HUES6 (cell line): Measurements from ENCODE around the gene INPP5J.

ENCODE experiments used
- H3K27ac ChIP-seq: 2 replicates; pipeline ENCODE4 v1.7.0; 2013; ENCODE audit warnings: low read depth, mild to moderate bottlenecking, low read length, inconsistent platforms
- H3K27me3 ChIP-seq: 2 replicates; pipeline ENCODE4 v1.6.1; 2013; ENCODE audit warnings: low read length; ENCODE audit not compliant: control insufficient read depth, insufficient read depth
- H3K36me3 ChIP-seq: 2 replicates; pipeline ENCODE4 v1.6.1; 2013; ENCODE audit warnings: low read length; ENCODE audit not compliant: control insufficient read depth, insufficient read depth
- H3K4me1 ChIP-seq: 2 replicates; pipeline ENCODE4 v1.6.1; 2013; ENCODE audit warnings: low read length; ENCODE audit not compliant: control insufficient read depth, insufficient read depth
- H3K4me3 ChIP-seq: 2 replicates; pipeline ENCODE4 v1.5.1; 2013; ENCODE audit warnings: low read depth, low read length
- H3K9ac ChIP-seq: one replicate; pipeline ENCODE4 v1.6.1; 2013; ENCODE audit warnings: mild to moderate bottlenecking, low read length
- H3K9me3 ChIP-seq: 2 replicates; pipeline ENCODE4 v1.6.1; 2013; ENCODE audit warnings: low read depth, low read length; ENCODE audit not compliant: control insufficient read depth, insufficient read depth

The INPP5J gene

GRCh38 chr22:31127181-31127772 lies 4.5 kb downstream of the INPP5J start:
- Histone ChIP-seq H3K27me3 (no peaks in the 10 kb centered on the region), H3K4me3 (peak overlapping the region; percentile 44; the same call in 1 of the 2 replicates), H3K27ac (no peak overlapping the region), H3K9me3 (no peaks in the 10 kb centered on the region), H3K4me1 (peaks cover 19% of the 10 kb centered on the region), H3K9ac (no peak overlapping the region), H3K36me3 (no peaks in the 10 kb centered on the region; the same call in 1 of the 2 replicates)

GRCh38 chr22:31128156-31128555 lies 5.4 kb downstream of the INPP5J start:
- H3K4me3 ChIP-seq = no peak overlapping the region
- no peak overlapping the region for H3K9ac ChIP-seq

GRCh38 chr22:31130873-31131272 lies 8.1 kb downstream of the INPP5J start:
- Histone ChIP-seq H3K9ac (no peak overlapping the region), H3K4me3 (no peak overlapping the region), H3K27ac (no peak overlapping the region), H3K36me3 (peaks cover 28% of the 10 kb centered on the region), H3K4me1 (peaks cover 7% of the 10 kb centered on the region; the same call in 1 of the 2 replicates), H3K9me3 (no peaks in the 10 kb centered on the region), H3K27me3 (no peaks in the 10 kb centered on the region)

More at GRCh38 chr22:31128156-31128555, 5.4 kb downstream of the INPP5J start:
- Histone ChIP-seq H3K9me3 (no peaks in the 10 kb centered on the region), H3K27me3 (no peaks in the 10 kb centered on the region), H3K27ac (no peak overlapping the region), H3K4me1 (peaks cover 11% of the 10 kb centered on the region), H3K36me3 (peaks cover 6% of the 10 kb centered on the region; the same call in 1 of the 2 replicates)

- Histone ChIP-seq H3K27me3 (no peaks in the 10 kb centered on the region), H3K4me3 (no peak overlapping the region), H3K4me1 (peaks cover 3% of the 10 kb centered on the region; the same call in 1 of the 2 replicates), H3K9me3 (no peaks in the 10 kb centered on the region), H3K9ac (peak overlapping the region; percentile 7), H3K36me3 (peaks cover 51% of the 10 kb centered on the region), H3K27ac (no peak overlapping the region)
These were observed 11.1 kb downstream of the INPP5J start for GRCh38 chr22:31133911-31134310.

DNA sequence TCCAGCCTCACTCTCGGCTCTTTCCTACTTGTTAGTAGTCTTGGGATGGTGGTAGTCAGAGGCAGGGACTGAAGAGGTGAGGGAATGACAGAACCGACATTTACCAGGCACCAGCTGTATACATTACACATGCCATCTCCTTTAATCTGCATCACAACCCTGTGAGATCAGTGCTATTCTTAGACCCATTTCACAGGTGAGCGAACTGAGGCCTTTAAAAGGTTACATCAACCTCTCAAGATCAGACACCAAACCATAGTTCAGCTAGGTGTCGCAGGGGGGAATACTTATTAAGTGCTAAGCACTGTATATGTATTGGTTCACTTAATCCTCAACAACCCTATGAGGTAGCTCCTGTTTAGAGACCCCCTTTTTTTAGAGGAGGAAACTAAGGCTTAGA lies 11.9 kb downstream of the INPP5J start:
- Histone ChIP-seq H3K27me3 (no peaks in the 10 kb centered on the region), H3K4me1 (peaks cover 9% of the 10 kb centered on the region; the same call in 1 of the 2 replicates), H3K36me3 (peaks cover 51% of the 10 kb centered on the region), H3K27ac (no peak overlapping the region), H3K9me3 (no peaks in the 10 kb centered on the region), H3K4me3 (no peak overlapping the region), H3K9ac (no peak overlapping the region)

GRCh38 chr22:31135706-31136105 lies 12.9 kb downstream of the INPP5J start:
- no peak overlapping the region for H3K27ac ChIP-seq
- H3K27me3 ChIP-seq = no peaks in the 10 kb centered on the region
- no peak overlapping the region for H3K4me3 ChIP-seq
- no peak overlapping the region for H3K9ac ChIP-seq
- peaks cover 51% of the 10 kb centered on the region for H3K36me3 ChIP-seq
- peaks cover 17% of the 10 kb centered on the region for H3K4me1 ChIP-seq
- no peaks in the 10 kb centered on the region for H3K9me3 ChIP-seq

DNA sequence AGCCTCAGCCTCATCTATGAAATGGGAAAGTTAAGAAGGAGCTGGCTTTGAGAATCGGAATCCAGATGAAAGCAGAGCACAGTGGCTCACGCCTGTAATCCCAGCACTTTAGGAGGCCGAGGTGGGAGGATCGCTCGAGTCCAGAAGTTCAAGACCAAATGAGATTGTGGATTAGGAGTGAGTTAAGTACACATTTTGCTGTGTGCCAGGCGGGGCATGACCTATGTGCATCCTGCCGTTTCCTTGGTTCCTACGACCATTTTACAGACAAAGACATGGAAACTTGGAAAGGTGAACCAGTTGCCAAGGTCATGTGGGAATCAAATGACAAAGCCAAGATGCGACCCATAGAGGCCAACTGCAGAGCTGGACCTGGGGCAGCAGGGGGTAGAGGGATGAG lies 13.4 kb downstream of the INPP5J start:
- H3K4me3 ChIP-seq = no peak overlapping the region
- H3K27ac ChIP-seq = no peak overlapping the region
- H3K36me3 ChIP-seq = peaks cover 51% of the 10 kb centered on the region
- peaks cover 20% of the 10 kb centered on the region for H3K4me1 ChIP-seq
- no peaks in the 10 kb centered on the region for H3K9me3 ChIP-seq
- H3K9ac ChIP-seq = no peak overlapping the region
- no peaks in the 10 kb centered on the region for H3K27me3 ChIP-seq

DNA sequence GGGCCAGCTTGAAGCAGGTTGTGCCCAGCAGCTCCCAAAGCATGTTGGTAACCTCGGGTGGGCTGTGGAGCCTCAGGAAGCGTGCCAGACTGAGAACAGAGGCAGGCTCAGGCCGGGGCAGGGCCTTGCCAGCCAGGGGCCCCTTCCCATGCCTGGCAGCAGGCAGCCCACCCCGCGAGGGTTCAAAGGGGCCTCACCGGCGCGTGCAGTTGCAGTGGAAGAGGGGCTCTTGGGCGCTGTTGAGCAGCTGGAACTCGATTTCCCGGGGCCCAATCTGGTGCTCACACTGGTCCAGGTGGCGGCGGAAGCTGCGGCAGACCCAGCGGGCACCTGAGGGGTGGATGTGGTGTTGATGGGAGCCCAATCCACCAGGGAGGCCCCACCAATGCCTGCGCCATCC lies 13.9 kb downstream of the INPP5J start:
- H3K4me3 ChIP-seq = no peak overlapping the region
- no peaks in the 10 kb centered on the region for H3K9me3 ChIP-seq
- H3K36me3 ChIP-seq = peaks cover 51% of the 10 kb centered on the region
- H3K4me1 ChIP-seq = peaks cover 20% of the 10 kb centered on the region
- no peak overlapping the region for H3K27ac ChIP-seq
- no peaks in the 10 kb centered on the region for H3K27me3 ChIP-seq
- H3K9ac ChIP-seq = no peak overlapping the region

DNA sequence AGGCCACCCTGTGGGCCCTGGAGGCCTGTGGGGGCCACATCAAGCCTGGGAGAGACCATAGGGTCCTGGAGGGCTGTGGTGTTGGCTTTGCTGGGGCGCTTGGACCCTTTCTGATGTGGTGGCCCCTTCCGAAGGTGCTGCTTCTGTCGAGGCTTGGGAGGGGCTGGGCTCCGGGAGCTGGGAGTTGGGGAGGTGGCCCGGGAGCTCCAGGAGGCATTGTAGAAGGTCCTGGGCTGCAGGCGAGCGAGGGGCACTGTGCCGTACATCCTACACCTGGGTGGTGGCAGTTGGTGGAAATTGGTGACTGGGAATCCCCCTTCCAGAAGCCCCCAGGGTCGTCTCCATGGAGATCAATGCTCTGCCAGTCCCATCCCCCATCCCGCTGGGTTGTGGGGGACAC lies 15.0 kb downstream of the INPP5J start:
- H3K4me1 ChIP-seq = peaks cover 20% of the 10 kb centered on the region
- H3K4me3 ChIP-seq = no peak overlapping the region
- H3K27ac ChIP-seq = no peak overlapping the region
- H3K9ac ChIP-seq = no peak overlapping the region
- no peaks in the 10 kb centered on the region for H3K27me3 ChIP-seq
- peaks cover 50% of the 10 kb centered on the region for H3K36me3 ChIP-seq
- H3K9me3 ChIP-seq = no peaks in the 10 kb centered on the region

DNA sequence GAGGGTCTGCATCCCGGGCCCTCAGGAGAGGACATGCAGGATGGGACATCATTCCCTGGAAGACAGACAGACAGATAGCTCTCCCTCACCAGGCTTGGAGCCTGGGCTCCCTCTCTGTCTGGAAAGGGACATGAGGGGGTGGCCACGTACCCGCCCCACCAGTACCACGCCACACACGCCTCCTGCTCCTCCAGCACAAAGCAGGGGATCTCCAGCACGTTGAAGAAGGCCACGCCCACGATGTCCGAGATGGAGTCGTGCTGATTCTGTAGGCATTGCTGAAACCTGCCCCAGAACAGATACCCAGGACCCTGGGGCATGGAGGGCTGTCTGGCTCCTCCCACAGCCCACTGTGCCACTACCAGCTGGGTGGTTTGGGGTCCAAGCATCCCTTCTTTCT lies 15.4 kb downstream of the INPP5J start:
- no peaks in the 10 kb centered on the region for H3K9me3 ChIP-seq
- H3K27me3 ChIP-seq = no peaks in the 10 kb centered on the region
- H3K4me3 ChIP-seq = no peak overlapping the region
- no peak overlapping the region for H3K27ac ChIP-seq
- H3K9ac ChIP-seq = no peak overlapping the region
- H3K36me3 ChIP-seq = peaks cover 45% of the 10 kb centered on the region
- peaks cover 20% of the 10 kb centered on the region for H3K4me1 ChIP-seq

DNA sequence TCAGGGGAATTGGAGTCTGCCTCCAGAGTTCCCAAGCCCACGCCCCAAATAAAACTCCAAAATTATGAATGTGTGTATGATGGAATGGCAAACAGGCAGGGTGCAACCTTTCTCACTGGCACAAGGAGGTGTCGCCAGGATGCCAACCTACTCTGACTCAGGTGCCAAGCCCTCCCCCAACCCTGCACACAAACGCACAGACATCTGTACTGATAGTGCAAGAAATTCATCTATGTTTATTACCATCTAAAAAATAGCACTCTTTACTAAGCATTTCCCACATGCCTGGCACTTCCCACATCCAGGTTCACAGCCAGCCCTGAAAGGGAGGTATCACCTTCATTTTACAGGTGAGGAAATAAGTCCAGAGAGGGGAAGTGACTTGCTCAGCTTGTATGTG lies 16.3 kb downstream of the INPP5J start:
- peaks cover 38% of the 10 kb centered on the region for H3K36me3 ChIP-seq
- H3K4me3 ChIP-seq = peak overlapping the region; percentile 50; the same call in 1 of the 2 replicates
- H3K9ac ChIP-seq = no peak overlapping the region
- no peaks in the 10 kb centered on the region for H3K9me3 ChIP-seq
- peaks cover 20% of the 10 kb centered on the region for H3K4me1 ChIP-seq
- H3K27me3 ChIP-seq = peaks cover 3% of the 10 kb centered on the region; the same call in 1 of the 2 replicates
- no peak overlapping the region for H3K27ac ChIP-seq
